Activated CD4-positive, alpha-beta T cell treated with anti-CD3 and anti-CD28 coated beads, Interleukin-10, Interleukin-2, amounts not matched to agents 100 ng/mL and 50 ng/mL, durations not matched to agents 16 hours and 8 hours (primary cell): ENCODE measurements around the gene SRA1.
"Not testable (repeated sequence)": the region's sequence is repeated elsewhere in the genome, so short reads cannot be mapped to it uniquely, and the experiment has no call there.

ENCODE experiments used
- DNase-seq: peaks from one replicate; pipeline ENCODE4 v3.0.0-alpha.2; 2020

SRA1 gene

GRCh38 chr5:140557136-140557805 is at the start of gene SRA1:
SRA1 (minus strand) TSS chr5:140557473; CDS start chr5:140557452, 21 bp downstream.
- peak; percentile 94 for DNase-seq

- no peak for DNase-seq
Measured at GRCh38 chr5:140607031-140607430, 49.8 kb upstream of the SRA1 start.

- no peak for DNase-seq
Measured at GRCh38 chr5:140605879-140606278, 48.6 kb upstream of the SRA1 start.

- DNase-seq = no peak
Measured at GRCh38 chr5:140603734-140604133, 46.5 kb upstream of the SRA1 start.

GRCh38 chr5:140603446-140603698 is 46.1 kb upstream of the SRA1 start:
- not testable (repeated sequence) for DNase-seq

GRCh38 chr5:140602147-140602546 is 44.9 kb upstream of the SRA1 start:
- no peak for DNase-seq

GRCh38 chr5:140600096-140600495 is 42.8 kb upstream of the SRA1 start:
- DNase-seq = no peak

GRCh38 chr5:140598836-140599235 is 41.6 kb upstream of the SRA1 start:
- no peak for DNase-seq

GRCh38 chr5:140596321-140596741 is 39.1 kb upstream of the SRA1 start:
- DNase-seq = no peak

GRCh38 chr5:140595538-140596300 is 38.4 kb upstream of the SRA1 start:
- DNase-seq = no peak

- DNase-seq = no peak
Measured at GRCh38 chr5:140594169-140594568, 36.9 kb upstream of the SRA1 start.

GRCh38 chr5:140593070-140593469 is 35.8 kb upstream of the SRA1 start:
- DNase-seq = not testable (repeated sequence)

GRCh38 chr5:140591747-140592372 is 34.6 kb upstream of the SRA1 start:
- no peak for DNase-seq

GRCh38 chr5:140590861-140591260 is 33.6 kb upstream of the SRA1 start:
- DNase-seq = no peak

GRCh38 chr5:140588311-140589070 is 31.2 kb upstream of the SRA1 start:
- no peak for DNase-seq

GRCh38 chr5:140587495-140587894 is 30.2 kb upstream of the SRA1 start:
- DNase-seq = no peak

- not testable (repeated sequence) for DNase-seq
Measured at GRCh38 chr5:140579188-140579747, 22.0 kb upstream of the SRA1 start.

- DNase-seq = no peak
Measured at GRCh38 chr5:140576776-140577201, 19.5 kb upstream of the SRA1 start.

- no peak for DNase-seq
Measured at GRCh38 chr5:140575309-140575708, 18.0 kb upstream of the SRA1 start.

GRCh38 chr5:140574165-140574564 is 16.9 kb upstream of the SRA1 start:
- DNase-seq = no peak

- DNase-seq = no peak
Measured at GRCh38 chr5:140573683-140574082, 16.4 kb upstream of the SRA1 start.

- no peak for DNase-seq
Measured at GRCh38 chr5:140571105-140571504, 13.8 kb upstream of the SRA1 start.

- DNase-seq = no peak
Measured at GRCh38 chr5:140570488-140570887, 13.2 kb upstream of the SRA1 start.
